Motor neuron (in vitro differentiated cells): ENCODE measurements around the gene MTM1. TPM values are rescaled to one million over a fixed set of nuclear protein-coding genes. Genes with fewer than 3 reads are reported as not detected.

Experiments used
- ATAC-seq, 8 experiments: fragments of 200-7000 bp; cut with Tn5 transposase; replicated peaks in 6 of 8; 2 replicates each; pipeline ENCODE4 v1.8.0; 2021; ENCODE audit warnings: mild to moderate bottlenecking in 8 of 8, moderate library complexity in 8 of 8
- H3K27ac ChIP-seq, 2 donors: fragments of 250-450 bp; sonication (Bioruptor Pico); 2 replicates each; pipeline ENCODE4 v1.9.0; 2021; ENCODE audit warnings: antibody characterized with exemption in 2 of 2, mild to moderate bottlenecking in 2 of 2, moderate library complexity in 1 of 2
- H3K4me1 ChIP-seq, 2 donors: fragments of 250-450 bp; sonication (Bioruptor Pico); replicated peaks in 1 of 2; 2 replicates each; pipeline ENCODE4 v1.6.1; 2021; ENCODE audit warnings: antibody characterized with exemption in 2 of 2, mild to moderate bottlenecking in 2 of 2, moderate library complexity in 1 of 2
- H3K4me3 ChIP-seq, 5 donors: fragments of 250-450 bp; sonication (Bioruptor Pico); 2 replicates each; pipeline ENCODE4 v1.9.0; 2021; ENCODE audit warnings: antibody characterized with exemption in 5 of 5, mild to moderate bottlenecking in 5 of 5, moderate library complexity in 4 of 5
- WGBS, 10 experiments: fragments of 450-650 bp; shearing (Covaris generic); methylation state at CpG; one replicate each; pipeline ENCODE4 v1.0.0; 2022; 5-methylcytosine and 5-hydroxymethylcytosine counted together
- in situ Hi-C, 9 experiments: fragments of 400-800 bp; cut with MboI; loops; one replicate each; pipeline ENCODE4 v1.15.0; 2021; ENCODE audit warnings: low sequenced_read_pairs in 9 of 9, low pct_unique_long_range_greater_than_20kb in 2 of 9; ENCODE audit not compliant: unreplicated experiment in 9 of 9
- total RNA-seq, 8 experiments: library from RNA; unstranded; fragments of 300-600 nt; gene quantifications; 2 replicates each; pipeline versions ENCODE4 v1.2.3 to v1.2.4, GENCODE V29; 2022

MTM1 gene
- total RNA-seq, 8 experiments from 2014 or later = 4.8 to 13.4 (median 7.0) TPM

- in situ Hi-C loops = no loop called here
- H3K27ac ChIP-seq = no peak overlapping the region
- ATAC-seq = no peak
- WGBS, 10 experiments = 34 to 100% (median 67%) methylated on average over 1 to 8 of the region's 8 CpGs; no CpG with 5 or more reads in 3 of the 10 experiments
- H3K4me1 ChIP-seq = no peaks in the 10 kb centered on the region
- no peak overlapping the region for H3K4me3 ChIP-seq
Measured at GRCh38 chrX:150587585-150588503, 19.4 kb downstream of the MTM1 start.

GRCh38 chrX:150594584-150594983 is 26.2 kb downstream of the MTM1 start:
- 40 to 100% (median 60%) methylated on average over 1 of the region's 1 CpG; no CpG with 5 or more reads in 7 of the 10 experiments for WGBS, 10 experiments
- H3K4me3 ChIP-seq = no peak overlapping the region
- no peaks in the 10 kb centered on the region for H3K4me1 ChIP-seq
- no peak for ATAC-seq
- in situ Hi-C loops = no loop called here
- H3K27ac ChIP-seq = no peak overlapping the region

- 40 to 100% (median 60%) methylated on average over 1 of the region's 1 CpG; no CpG with 5 or more reads in 7 of the 10 experiments for WGBS, 10 experiments
- ATAC-seq = no peak
- in situ Hi-C loops = no loop called here
Measured at GRCh38 chrX:150599226-150599625, 30.8 kb downstream of the MTM1 start.

GRCh38 chrX:150602296-150602695 is 33.9 kb downstream of the MTM1 start:
- H3K27ac ChIP-seq = no peak overlapping the region
- in situ Hi-C loops = no loop called here
- no peaks in the 10 kb centered on the region for H3K4me1 ChIP-seq
- H3K4me3 ChIP-seq = no peak overlapping the region
- ATAC-seq = no peak

More at GRCh38 chrX:150599226-150599625, 30.8 kb downstream of the MTM1 start:
- no peaks in the 10 kb centered on the region for H3K4me1 ChIP-seq
- H3K27ac ChIP-seq = no peak overlapping the region
- H3K4me3 ChIP-seq = no peak overlapping the region

- Histone ChIP-seq H3K27ac (no peak overlapping the region), H3K4me1 (no peaks in the 10 kb centered on the region), H3K4me3 (no peak overlapping the region)
- ATAC-seq = no peak
- WGBS, 10 experiments = 73 to 100% (median 96%) methylated on average over 1 to 3 of the region's 3 CpGs; no CpG with 5 or more reads in 6 of the 10 experiments
- in situ Hi-C loops = no loop called here
Measured at GRCh38 chrX:150602743-150603142, 34.3 kb downstream of the MTM1 start.

- Histone ChIP-seq H3K4me3 (no peak overlapping the region), H3K27ac (no peak overlapping the region), H3K4me1 (no peaks in the 10 kb centered on the region)
- in situ Hi-C loops = no loop called here
- no peak for ATAC-seq
- 24 to 100% (median 78%) methylated on average over 1 to 2 of the region's 2 CpGs; no CpG with 5 or more reads in 6 of the 10 experiments for WGBS, 10 experiments
Measured at GRCh38 chrX:150605603-150606002, 37.2 kb downstream of the MTM1 start.

- Histone ChIP-seq H3K27ac (no peak overlapping the region), H3K4me3 (no peak overlapping the region), H3K4me1 (no peaks in the 10 kb centered on the region)
- in situ Hi-C loops = no loop called here
- WGBS, 10 experiments = 50 to 100% (median 92%) methylated on average over 1 of the region's 5 CpGs; no CpG with 5 or more reads in 6 of the 10 experiments
- no peak for ATAC-seq
Measured at GRCh38 chrX:150607201-150607600, 38.8 kb downstream of the MTM1 start.

- in situ Hi-C loops = no loop called here
- Histone ChIP-seq H3K4me1 (no peaks in the 10 kb centered on the region), H3K27ac (no peak overlapping the region), H3K4me3 (no peak overlapping the region)
- ATAC-seq = no peak
Measured at GRCh38 chrX:150610043-150610442, 41.6 kb downstream of the MTM1 start.

GRCh38 chrX:150610446-150610845 is 42.0 kb downstream of the MTM1 start:
- in situ Hi-C loops = no loop called here
- 57 to 100% methylated on average over 1 to 2 of the region's 2 CpGs; no CpG with 5 or more reads in 8 of the 10 experiments for WGBS, 10 experiments
- H3K27ac ChIP-seq = no peak overlapping the region

GRCh38 chrX:150615356-150615755 is 46.9 kb downstream of the MTM1 start:
- ATAC-seq = peak in 1 of 8 experiments; percentile 39
- 38 to 67% methylated on average over 1 to 4 of the region's 4 CpGs; no CpG with 5 or more reads in 8 of the 10 experiments for WGBS, 10 experiments
- H3K4me1 ChIP-seq = no peaks in the 10 kb centered on the region
- no peak overlapping the region for H3K4me3 ChIP-seq
- H3K27ac ChIP-seq = no peak overlapping the region
- in situ Hi-C loops = no loop called here

More at GRCh38 chrX:150610446-150610845, 42.0 kb downstream of the MTM1 start:
- no peak overlapping the region for H3K4me3 ChIP-seq
- ATAC-seq = no peak
- H3K4me1 ChIP-seq = no peaks in the 10 kb centered on the region

- in situ Hi-C loops = no loop called here
- ATAC-seq = no peak
- no peak overlapping the region for H3K4me3 ChIP-seq
- no peak overlapping the region for H3K27ac ChIP-seq
- WGBS, 10 experiments = 52 to 100% (median 90%) methylated on average over 1 to 7 of the region's 7 CpGs; no CpG with 5 or more reads in 4 of the 10 experiments
- no peaks in the 10 kb centered on the region for H3K4me1 ChIP-seq
Measured at GRCh38 chrX:150616179-150616862, 47.9 kb downstream of the MTM1 start.

GRCh38 chrX:150616863-150617198 is 48.4 kb downstream of the MTM1 start:
- ATAC-seq = no peak
- Histone ChIP-seq H3K4me3 (no peak overlapping the region), H3K4me1 (no peaks in the 10 kb centered on the region), H3K27ac (no peak overlapping the region)
- in situ Hi-C loops = no loop called here
- 7 to 90% (median 52%) methylated on average over 1 to 2 of the region's 2 CpGs; no CpG with 5 or more reads in 6 of the 10 experiments for WGBS, 10 experiments

- 47% methylated on average over 2 of the region's 2 CpGs; no CpG with 5 or more reads in 9 of the 10 experiments for WGBS, 10 experiments
- in situ Hi-C loops = no loop called here
- Histone ChIP-seq H3K4me1 (no peaks in the 10 kb centered on the region), H3K27ac (no peak overlapping the region), H3K4me3 (no peak overlapping the region)
- no peak for ATAC-seq
Measured at GRCh38 chrX:150621652-150622051, 53.2 kb downstream of the MTM1 start.
